ENCODE results near the gene PTPN5. TPM values are rescaled to one million over a fixed set of nuclear protein-coding genes. Genes with fewer than 3 reads are reported as not detected.
A peak's percentile ranks its signal among the peaks of the same experiment; 100 is the strongest.

The PTPN5 gene
- total and polyA plus RNA-seq, 2 experiments from 2014 or later: 1.1 to 1.6 TPM

- Histone ChIP-seq H3K27ac (no peak overlapping the region), H3K4me3 (no peak overlapping the region), H3K9me3 (ENCODE audit: low read depth) (no peaks in the 10 kb centered on the region), H3K27me3 (no peaks in the 10 kb centered on the region), H3K36me3 (no peaks in the 10 kb centered on the region), H3K4me1 (ENCODE audit: low read depth) (no peaks in the 10 kb centered on the region)
- TF ChIP-seq CTCF (IDR thresholded peaks at IDR 0.05; ENCODE audit: low read depth, low read length): peak; percentile 100
- peak; percentile 53 to 57 for DNase-seq (ENCODE audit: low read depth in 1 of 2, low spot score in 1 of 2)
These were observed 59.4 kb downstream of the PTPN5 start for GRCh38 chr11:18731949-18732821.

GRCh38 chr11:18731441-18731840 is 60.2 kb downstream of the PTPN5 start:
- H3K27ac ChIP-seq: no peak overlapping the region
- no peak for DNase-seq (ENCODE audit: low read depth in 1 of 2, low spot score in 1 of 2)
- H3K4me3 ChIP-seq: no peak overlapping the region
- no peaks in the 10 kb centered on the region for H3K4me1 ChIP-seq (ENCODE audit: low read depth)
- no peak for TF ChIP-seq CTCF (IDR thresholded peaks at IDR 0.05; ENCODE audit: low read depth, low read length)
- no peaks in the 10 kb centered on the region for H3K36me3 ChIP-seq
- no peaks in the 10 kb centered on the region for H3K27me3 ChIP-seq
- H3K9me3 ChIP-seq (ENCODE audit: low read depth): no peaks in the 10 kb centered on the region

DNA sequence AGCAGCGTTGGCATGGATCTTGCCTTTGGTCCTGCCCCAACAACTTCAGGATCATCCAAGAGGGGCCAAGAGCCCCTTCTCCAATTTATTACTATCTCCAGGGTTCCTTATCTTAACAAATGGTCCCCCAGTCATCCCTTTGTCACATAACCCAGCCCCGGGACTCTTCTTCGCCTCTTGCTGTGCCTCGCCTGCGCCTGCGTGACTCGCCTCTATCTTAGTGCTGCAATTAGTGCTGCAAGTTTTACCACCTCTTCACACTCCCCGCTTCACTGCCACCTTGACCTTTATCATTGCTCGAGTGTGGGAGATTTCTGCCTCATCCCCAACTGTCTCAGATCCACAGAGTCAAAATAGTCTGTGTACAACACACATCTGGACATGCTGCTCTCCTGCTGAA is 61.6 kb downstream of the PTPN5 start:
- Histone ChIP-seq H3K9me3 (ENCODE audit: low read depth) (no peaks in the 10 kb centered on the region), H3K27ac (no peak overlapping the region), H3K27me3 (no peaks in the 10 kb centered on the region), H3K36me3 (no peaks in the 10 kb centered on the region), H3K4me1 (ENCODE audit: low read depth) (no peaks in the 10 kb centered on the region), H3K4me3 (no peak overlapping the region)
- no peak for DNase-seq (ENCODE audit: low read depth in 1 of 2, low spot score in 1 of 2)
- TF ChIP-seq CTCF (IDR thresholded peaks at IDR 0.05; ENCODE audit: low read depth, low read length): no peak

DNA sequence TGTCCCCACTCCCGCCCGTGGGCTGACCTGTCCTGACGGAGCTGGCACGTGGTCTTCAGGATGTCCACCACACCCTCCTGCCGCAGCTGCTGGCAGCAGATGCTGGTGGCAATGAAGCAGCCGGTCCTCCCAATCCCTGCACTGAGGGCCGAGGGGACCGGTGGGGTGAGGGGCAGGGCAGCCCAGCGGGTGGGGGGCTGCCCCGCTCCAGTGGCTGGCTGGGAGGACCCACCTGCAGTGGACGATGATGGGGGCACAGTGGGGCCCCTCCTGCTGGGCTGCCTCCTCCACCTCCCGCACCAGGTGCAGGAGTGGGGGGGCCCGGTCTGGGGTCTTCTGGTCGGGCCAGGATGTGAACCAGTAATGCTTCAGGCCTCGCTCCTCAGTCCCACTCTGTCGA is 62.2 kb downstream of the PTPN5 start:
- Histone ChIP-seq H3K4me1 (ENCODE audit: low read depth) (no peaks in the 10 kb centered on the region), H3K4me3 (no peak overlapping the region), H3K27me3 (no peaks in the 10 kb centered on the region), H3K9me3 (ENCODE audit: low read depth) (no peaks in the 10 kb centered on the region), H3K27ac (no peak overlapping the region), H3K36me3 (no peaks in the 10 kb centered on the region)
- no peak for TF ChIP-seq CTCF (IDR thresholded peaks at IDR 0.05; ENCODE audit: low read depth, low read length)
- no peak for DNase-seq (ENCODE audit: low read depth in 1 of 2, low spot score in 1 of 2)

GRCh38 chr11:18728658-18729057 is 62.9 kb downstream of the PTPN5 start:
- Histone ChIP-seq H3K27ac (no peak overlapping the region), H3K4me1 (ENCODE audit: low read depth) (no peaks in the 10 kb centered on the region), H3K4me3 (no peak overlapping the region), H3K36me3 (no peaks in the 10 kb centered on the region), H3K27me3 (no peaks in the 10 kb centered on the region), H3K9me3 (ENCODE audit: low read depth) (no peaks in the 10 kb centered on the region)
- TF ChIP-seq CTCF (IDR thresholded peaks at IDR 0.05; ENCODE audit: low read depth, low read length): no peak
- no peak for DNase-seq (ENCODE audit: low read depth in 1 of 2, low spot score in 1 of 2)

Data from cardiac muscle cell (in vitro differentiated cells and primary cell).